Amygdala (tissue), 56 donors: Measurements from ENCODE around the gene NR1I3.

ENCODE experiments used
- DNase-seq, 56 donors: peaks; one replicate each; lab custom pipeline; 2025; lab: John Stamatoyannopoulos, UW

The NR1I3 gene

GRCh38 chr1:161198194-161198896 lies 39.7 kb downstream of the NR1I3 start:
- peak in 28 of 56 donors; percentile 22 to 79 (median 48) for DNase-seq

- DNase-seq: no peak
These were observed 40.3 kb downstream of the NR1I3 start for GRCh38 chr1:161197560-161198193.

- DNase-seq: peak in 7 of 56 donors; percentile 15 to 27 (median 22)
These were observed 41.2 kb downstream of the NR1I3 start for GRCh38 chr1:161196521-161197451.

GRCh38 chr1:161196111-161196510 lies 41.9 kb downstream of the NR1I3 start:
- no peak for DNase-seq

GRCh38 chr1:161195171-161195570 lies 42.8 kb downstream of the NR1I3 start:
- peak in 14 of 56 donors; percentile 12 to 57 (median 26) for DNase-seq

- peak in 51 of 56 donors; percentile 13 to 90 (median 65) for DNase-seq
These were observed 44.3 kb downstream of the NR1I3 start for GRCh38 chr1:161193561-161194235.

GRCh38 chr1:161192476-161193465 lies 45.2 kb downstream of the NR1I3 start:
- peak in 40 of 56 donors; percentile 15 to 82 (median 44) for DNase-seq

- DNase-seq: no peak
These were observed 46.0 kb downstream of the NR1I3 start for GRCh38 chr1:161191971-161192370.

- DNase-seq: peak in 20 of 56 donors; percentile 8 to 67 (median 36)
These were observed 47.0 kb downstream of the NR1I3 start for GRCh38 chr1:161190962-161191521.

GRCh38 chr1:161189036-161189435 lies 49.0 kb downstream of the NR1I3 start:
- DNase-seq: no peak

- no peak for DNase-seq
These were observed 49.6 kb downstream of the NR1I3 start for GRCh38 chr1:161188381-161188780.

GRCh38 chr1:161187311-161187710 lies 50.7 kb downstream of the NR1I3 start:
- peak in 1 of 56 donors; percentile 12 for DNase-seq

- DNase-seq: peak in 2 of 56 donors; percentile 11 to 22
These were observed 52.2 kb downstream of the NR1I3 start for GRCh38 chr1:161185732-161186311.

GRCh38 chr1:161185282-161185682 lies 52.7 kb downstream of the NR1I3 start:
- DNase-seq: peak in 43 of 56 donors; percentile 20 to 83 (median 46)

- DNase-seq: no peak
These were observed 55.8 kb downstream of the NR1I3 start for GRCh38 chr1:161182214-161182613.

- no peak for DNase-seq
These were observed 57.4 kb downstream of the NR1I3 start for GRCh38 chr1:161180639-161181038.

- DNase-seq: no peak
These were observed 58.3 kb downstream of the NR1I3 start for GRCh38 chr1:161179698-161180097.
